HepG2 (cell line): ENCODE measurements around the gene PNPLA8. TPM values are rescaled to one million over a fixed set of nuclear protein-coding genes. Genes with fewer than 3 reads are reported as not detected.

Experiments used
- ARHGAP35 ChIP-seq: sonication (generic); formaldehyde crosslinking; IDR thresholded peaks from 2 replicates; pipeline ENCODE4 v1.9.0; 2022; ENCODE audit warnings: mild to moderate bottlenecking, inconsistent platforms, moderate library complexity, missing genetic modification reagents, borderline replicate concordance
- DPF2 ChIP-seq: sonication (generic); formaldehyde crosslinking; IDR thresholded peaks from 2 replicates; pipeline ENCODE4 v1.4.0; 2020; ENCODE audit warnings: mild to moderate bottlenecking, low read depth, missing genetic modification reagents, borderline replicate concordance
- ETS1 ChIP-seq: sonication (generic); formaldehyde crosslinking; IDR thresholded peaks from 2 replicates; pipeline ENCODE4 v1.4.0; 2020; ENCODE audit warnings: missing genetic modification reagents
- HMG20B ChIP-seq: conservative IDR thresholded peaks from 2 replicates; pipeline ENCODE4 v1.6.1; 2016; ENCODE audit warnings: missing genetic modification reagents, missing compliant biosample characterization
- IRF9 ChIP-seq: sonication (generic); formaldehyde crosslinking; IDR thresholded peaks from 2 replicates; pipeline ENCODE4 v1.8.0; 2022; ENCODE audit warnings: missing genetic modification reagents, mild to moderate bottlenecking, borderline replicate concordance
- KAT8 ChIP-seq: IDR thresholded peaks from 2 replicates; pipeline ENCODE4 v1.6.1; 2016; ENCODE audit warnings: missing genetic modification reagents, missing compliant biosample characterization
- KLF13 ChIP-seq: sonication (generic); formaldehyde crosslinking; IDR thresholded peaks from 2 replicates; pipeline ENCODE4 v1.4.0; 2020; ENCODE audit warnings: mild to moderate bottlenecking, missing genetic modification reagents
- MZF1 ChIP-seq: sonication (generic); formaldehyde crosslinking; IDR thresholded peaks from 2 replicates; pipeline ENCODE4 v1.8.1; 2023; ENCODE audit warnings: mild to moderate bottlenecking, missing genetic modification reagents, borderline replicate concordance
- NCOA5 ChIP-seq: sonication (generic); formaldehyde crosslinking; IDR thresholded peaks from 2 replicates; pipeline ENCODE4 v1.4.0; 2020; ENCODE audit warnings: missing genetic modification reagents
- SIX1 ChIP-seq: sonication (generic); formaldehyde crosslinking; IDR thresholded peaks from 2 replicates; pipeline ENCODE4 v1.4.0; 2020; ENCODE audit warnings: missing genetic modification reagents, borderline replicate concordance
- ZBTB38 ChIP-seq: sonication (generic); formaldehyde crosslinking; IDR thresholded peaks from 2 replicates; pipeline ENCODE4 v1.5.1; 2020; ENCODE audit warnings: mild to moderate bottlenecking, missing genetic modification reagents
- ZBTB49 ChIP-seq: sonication (generic); formaldehyde crosslinking; IDR thresholded peaks from 2 replicates; pipeline ENCODE4 v1.4.0; 2020; ENCODE audit warnings: missing genetic modification reagents, borderline replicate concordance
- ZKSCAN8 ChIP-seq: IDR thresholded peaks from 2 replicates; pipeline ENCODE4 v1.6.1; 2016; ENCODE audit warnings: borderline replicate concordance, missing genetic modification reagents, missing compliant biosample characterization
- ZNF552 ChIP-seq: sonication (generic); formaldehyde crosslinking; IDR thresholded peaks from 2 replicates; pipeline ENCODE4 v1.9.0; 2022; ENCODE audit warnings: missing genetic modification reagents, mild to moderate bottlenecking, borderline replicate concordance
- polyA plus RNA-seq, 8 experiments: library from polyadenylated mRNA; depleted of rRNA in 3 of 8; stranded (reverse) in 7 of 8; unstranded in 1 of 8; fragments of >200 nt; fragmentation: Illumina TruSeq in 4 of 8; extraction: Trizol in 4 of 8; gene quantifications; 2 replicates each; pipeline versions ENCODE4 v1.2.1 to v1.2.3, GENCODE V29; 2011 to 2016; ENCODE audit warnings: low read depth in 4 of 8, missing spikeins in 1 of 8, mixed read lengths in 1 of 8; ENCODE audit not compliant: insufficient read depth in 1 of 8
- total RNA-seq, 5 experiments: library from RNA; depleted of rRNA; stranded (reverse); fragments of >200 nt; fragmentation: Illumina TruSeq; extraction: Trizol; gene quantifications; 2 replicates each; pipeline ENCODE4 v1.2.3, GENCODE V29; 2016; ENCODE audit warnings: low read depth in 1 of 5
- TF ChIP-seq, protein P1 (sequence below): sonication (generic); formaldehyde crosslinking; conservative IDR thresholded peaks from 2 replicates; pipeline ENCODE4 v1.4.0; 2020; ENCODE audit warnings: mild to moderate bottlenecking, missing genetic modification reagents, moderate library complexity
- TF ChIP-seq, protein P2 (sequence below): sonication (generic); formaldehyde crosslinking; IDR thresholded peaks from 2 replicates; pipeline ENCODE4 v1.8.0; 2023; ENCODE audit warnings: mild to moderate bottlenecking, missing genetic modification reagents

Gene PNPLA8
- total and polyA plus RNA-seq, 2 of the 13 experiments (the other 11 are each of a cell fraction or from before 2014, with no cell fraction given): 6.3 to 11.4 TPM

- no peak for TF ChIP-seq ZBTB49 (CRISPR knock-in tag)
- peak; percentile 93 for TF ChIP-seq KAT8 (CRISPR knock-in tag)
- peak; percentile 16; the same call in 1 of the 2 replicates for TF ChIP-seq IRF9 (CRISPR knock-in tag)
- TF ChIP-seq ZKSCAN8 (CRISPR knock-in tag): no peak; the same call in 1 of the 2 replicates
- peak; percentile 31; the same call in 1 of the 2 replicates for TF ChIP-seq ETS1 (CRISPR knock-in tag)
- TF ChIP-seq MZF1 (CRISPR knock-in tag): peak; percentile 67; the same call in 1 of the 2 replicates
- TF ChIP-seq, protein P1, sequence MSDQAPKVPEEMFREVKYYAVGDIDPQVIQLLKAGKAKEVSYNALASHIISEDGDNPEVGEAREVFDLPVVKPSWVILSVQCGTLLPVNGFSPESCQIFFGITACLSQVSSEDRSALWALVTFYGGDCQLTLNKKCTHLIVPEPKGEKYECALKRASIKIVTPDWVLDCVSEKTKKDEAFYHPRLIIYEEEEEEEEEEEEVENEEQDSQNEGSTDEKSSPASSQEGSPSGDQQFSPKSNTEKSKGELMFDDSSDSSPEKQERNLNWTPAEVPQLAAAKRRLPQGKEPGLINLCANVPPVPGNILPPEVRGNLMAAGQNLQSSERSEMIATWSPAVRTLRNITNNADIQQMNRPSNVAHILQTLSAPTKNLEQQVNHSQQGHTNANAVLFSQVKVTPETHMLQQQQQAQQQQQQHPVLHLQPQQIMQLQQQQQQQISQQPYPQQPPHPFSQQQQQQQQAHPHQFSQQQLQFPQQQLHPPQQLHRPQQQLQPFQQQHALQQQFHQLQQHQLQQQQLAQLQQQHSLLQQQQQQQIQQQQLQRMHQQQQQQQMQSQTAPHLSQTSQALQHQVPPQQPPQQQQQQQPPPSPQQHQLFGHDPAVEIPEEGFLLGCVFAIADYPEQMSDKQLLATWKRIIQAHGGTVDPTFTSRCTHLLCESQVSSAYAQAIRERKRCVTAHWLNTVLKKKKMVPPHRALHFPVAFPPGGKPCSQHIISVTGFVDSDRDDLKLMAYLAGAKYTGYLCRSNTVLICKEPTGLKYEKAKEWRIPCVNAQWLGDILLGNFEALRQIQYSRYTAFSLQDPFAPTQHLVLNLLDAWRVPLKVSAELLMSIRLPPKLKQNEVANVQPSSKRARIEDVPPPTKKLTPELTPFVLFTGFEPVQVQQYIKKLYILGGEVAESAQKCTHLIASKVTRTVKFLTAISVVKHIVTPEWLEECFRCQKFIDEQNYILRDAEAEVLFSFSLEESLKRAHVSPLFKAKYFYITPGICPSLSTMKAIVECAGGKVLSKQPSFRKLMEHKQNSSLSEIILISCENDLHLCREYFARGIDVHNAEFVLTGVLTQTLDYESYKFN (CRISPR knock-in tag): peak; percentile 64
- 0 out of 2 replicates have a peak, but pooled peaks have one; percentile 55 for TF ChIP-seq KLF13 (CRISPR knock-in tag)
- no peak for TF ChIP-seq SIX1
- peak; percentile 75; the same call in 1 of the 2 replicates for TF ChIP-seq ZNF552
- no peak for TF ChIP-seq NCOA5 (CRISPR knock-in tag)
- TF ChIP-seq ZBTB38 (CRISPR knock-in tag): peak; percentile 2; the same call in 1 of the 2 replicates
- peak; percentile 84; the same call in 1 of the 2 replicates for TF ChIP-seq ARHGAP35 (CRISPR knock-in tag)
- TF ChIP-seq HMG20B: no peak
- TF ChIP-seq DPF2 (CRISPR knock-in tag): no peak
- TF ChIP-seq, protein P2, sequence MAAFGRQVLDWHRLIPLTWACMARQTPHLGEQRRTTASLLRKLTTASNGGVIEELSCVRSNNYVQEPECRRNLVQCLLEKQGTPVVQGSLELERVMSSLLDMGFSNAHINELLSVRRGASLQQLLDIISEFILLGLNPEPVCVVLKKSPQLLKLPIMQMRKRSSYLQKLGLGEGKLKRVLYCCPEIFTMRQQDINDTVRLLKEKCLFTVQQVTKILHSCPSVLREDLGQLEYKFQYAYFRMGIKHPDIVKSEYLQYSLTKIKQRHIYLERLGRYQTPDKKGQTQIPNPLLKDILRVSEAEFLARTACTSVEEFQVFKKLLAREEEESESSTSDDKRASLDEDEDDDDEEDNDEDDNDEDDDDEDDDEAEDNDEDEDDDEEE: peak; percentile 90; the same call in 1 of the 2 replicates
These were observed 43.6 kb upstream of the PNPLA8 start, which contains the start of the genes DNAJB9 and THAP5 (continued) for GRCh38 chr7:108569381-108570145.
